Gastrocnemius medialis (tissue), 4 donors: ENCODE measurements around the gene TGM3.

ENCODE experiments used
- POLR2A ChIP-seq, 2 donors: fragments of 450-650 bp; IDR thresholded peaks; one replicate each; pipeline ENCODE4 v1.6.1; 2017; ENCODE audit warnings: antibody characterized with exemption in 2 of 2, mild to moderate bottlenecking in 2 of 2, moderate library complexity in 2 of 2
- TF ChIP-seq, protein P1 (sequence below), 5 experiments: fragments of 450-650 bp in 3 of 5; fragments of 200-600 bp in 2 of 5; sonication (generic) in 2 of 5; IDR thresholded peaks in 4 of 5; conservative IDR thresholded peaks in 1 of 5; 1 replicate in 4 of 5; 2 replicates in 1 of 5; pipeline ENCODE4 v1.5.1; 2016 to 2019; ENCODE audit warnings: antibody characterized with exemption in 5 of 5, mild to moderate bottlenecking in 3 of 5, moderate library complexity in 3 of 5

DNA sequence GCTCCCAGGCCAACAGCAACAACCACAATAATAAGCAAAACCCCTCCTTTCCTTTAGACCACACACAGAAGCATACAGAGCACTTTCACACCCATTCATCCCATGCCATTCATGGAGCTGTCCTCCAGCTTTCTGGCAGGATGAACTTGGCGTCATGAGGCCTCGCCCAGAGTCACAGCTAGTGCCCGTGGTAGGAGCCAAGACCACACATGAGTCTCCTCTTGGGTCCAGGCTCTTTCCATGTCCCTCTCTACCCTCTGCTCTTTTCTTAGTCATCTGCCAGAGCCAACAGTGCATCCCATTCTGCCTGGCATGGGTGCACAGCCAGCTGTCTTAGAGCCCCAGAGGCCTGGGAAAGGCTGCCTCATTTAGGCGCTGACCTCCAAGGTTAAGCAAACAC, 1.8 kb upstream of the TGM3 start:
- TF ChIP-seq, protein P1, sequence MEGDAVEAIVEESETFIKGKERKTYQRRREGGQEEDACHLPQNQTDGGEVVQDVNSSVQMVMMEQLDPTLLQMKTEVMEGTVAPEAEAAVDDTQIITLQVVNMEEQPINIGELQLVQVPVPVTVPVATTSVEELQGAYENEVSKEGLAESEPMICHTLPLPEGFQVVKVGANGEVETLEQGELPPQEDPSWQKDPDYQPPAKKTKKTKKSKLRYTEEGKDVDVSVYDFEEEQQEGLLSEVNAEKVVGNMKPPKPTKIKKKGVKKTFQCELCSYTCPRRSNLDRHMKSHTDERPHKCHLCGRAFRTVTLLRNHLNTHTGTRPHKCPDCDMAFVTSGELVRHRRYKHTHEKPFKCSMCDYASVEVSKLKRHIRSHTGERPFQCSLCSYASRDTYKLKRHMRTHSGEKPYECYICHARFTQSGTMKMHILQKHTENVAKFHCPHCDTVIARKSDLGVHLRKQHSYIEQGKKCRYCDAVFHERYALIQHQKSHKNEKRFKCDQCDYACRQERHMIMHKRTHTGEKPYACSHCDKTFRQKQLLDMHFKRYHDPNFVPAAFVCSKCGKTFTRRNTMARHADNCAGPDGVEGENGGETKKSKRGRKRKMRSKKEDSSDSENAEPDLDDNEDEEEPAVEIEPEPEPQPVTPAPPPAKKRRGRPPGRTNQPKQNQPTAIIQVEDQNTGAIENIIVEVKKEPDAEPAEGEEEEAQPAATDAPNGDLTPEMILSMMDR (IDR thresholded peaks at IDR 0.05 in 4 of 5, conservative IDR thresholded peaks at IDR 0.05 in 1 of 5): no peak
- TF ChIP-seq POLR2A (IDR thresholded peaks at IDR 0.05): no peak
